Measurements from ENCODE around the gene REC8.

Gene REC8

DNA sequence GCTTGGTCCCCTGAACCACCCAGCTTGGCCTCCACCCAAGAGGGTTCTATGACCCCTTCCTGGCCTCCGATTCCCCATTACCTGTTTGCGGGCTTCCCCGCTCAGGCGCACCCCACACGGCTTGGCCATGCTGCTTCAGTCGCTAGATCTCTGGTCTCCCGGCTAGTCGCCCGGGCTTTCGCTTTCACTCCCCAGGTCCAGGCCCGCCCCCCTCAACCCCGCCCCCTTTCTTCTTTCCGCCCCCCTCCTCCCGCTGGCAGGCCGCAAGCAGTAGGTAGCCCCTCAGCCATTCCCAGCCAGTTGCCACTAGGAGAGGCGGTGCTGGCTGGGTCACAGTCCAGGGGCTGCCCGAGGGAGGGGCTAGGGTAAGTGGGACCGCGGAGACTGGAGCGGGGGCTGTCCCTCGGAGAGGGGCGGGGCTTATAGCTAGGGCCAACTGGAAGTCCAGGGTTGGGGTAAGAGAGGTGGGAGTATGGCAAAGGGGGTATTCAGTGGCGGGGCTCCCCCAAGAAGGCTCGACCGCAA, 25.4 kb upstream of the REC8 start, which contains the start of gene PSME2:
Gene PSME2 (minus strand): TSS at position 158 of the 525 bp plus-strand sequence. CDS start 29 bp downstream, at position 129.
- TF ChIP-seq, protein P1, sequence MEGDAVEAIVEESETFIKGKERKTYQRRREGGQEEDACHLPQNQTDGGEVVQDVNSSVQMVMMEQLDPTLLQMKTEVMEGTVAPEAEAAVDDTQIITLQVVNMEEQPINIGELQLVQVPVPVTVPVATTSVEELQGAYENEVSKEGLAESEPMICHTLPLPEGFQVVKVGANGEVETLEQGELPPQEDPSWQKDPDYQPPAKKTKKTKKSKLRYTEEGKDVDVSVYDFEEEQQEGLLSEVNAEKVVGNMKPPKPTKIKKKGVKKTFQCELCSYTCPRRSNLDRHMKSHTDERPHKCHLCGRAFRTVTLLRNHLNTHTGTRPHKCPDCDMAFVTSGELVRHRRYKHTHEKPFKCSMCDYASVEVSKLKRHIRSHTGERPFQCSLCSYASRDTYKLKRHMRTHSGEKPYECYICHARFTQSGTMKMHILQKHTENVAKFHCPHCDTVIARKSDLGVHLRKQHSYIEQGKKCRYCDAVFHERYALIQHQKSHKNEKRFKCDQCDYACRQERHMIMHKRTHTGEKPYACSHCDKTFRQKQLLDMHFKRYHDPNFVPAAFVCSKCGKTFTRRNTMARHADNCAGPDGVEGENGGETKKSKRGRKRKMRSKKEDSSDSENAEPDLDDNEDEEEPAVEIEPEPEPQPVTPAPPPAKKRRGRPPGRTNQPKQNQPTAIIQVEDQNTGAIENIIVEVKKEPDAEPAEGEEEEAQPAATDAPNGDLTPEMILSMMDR (conservative IDR thresholded peaks at IDR 0.05; ENCODE audit: low read length), result no peak; the same call in 1 of the 2 replicates
- peak; percentile 94 for DNase-seq (ENCODE audit: low read depth)
- peak within 1 kb of the TSS; percentile 97 for H3K4me3 ChIP-seq (ENCODE audit: low read length)

DNA sequence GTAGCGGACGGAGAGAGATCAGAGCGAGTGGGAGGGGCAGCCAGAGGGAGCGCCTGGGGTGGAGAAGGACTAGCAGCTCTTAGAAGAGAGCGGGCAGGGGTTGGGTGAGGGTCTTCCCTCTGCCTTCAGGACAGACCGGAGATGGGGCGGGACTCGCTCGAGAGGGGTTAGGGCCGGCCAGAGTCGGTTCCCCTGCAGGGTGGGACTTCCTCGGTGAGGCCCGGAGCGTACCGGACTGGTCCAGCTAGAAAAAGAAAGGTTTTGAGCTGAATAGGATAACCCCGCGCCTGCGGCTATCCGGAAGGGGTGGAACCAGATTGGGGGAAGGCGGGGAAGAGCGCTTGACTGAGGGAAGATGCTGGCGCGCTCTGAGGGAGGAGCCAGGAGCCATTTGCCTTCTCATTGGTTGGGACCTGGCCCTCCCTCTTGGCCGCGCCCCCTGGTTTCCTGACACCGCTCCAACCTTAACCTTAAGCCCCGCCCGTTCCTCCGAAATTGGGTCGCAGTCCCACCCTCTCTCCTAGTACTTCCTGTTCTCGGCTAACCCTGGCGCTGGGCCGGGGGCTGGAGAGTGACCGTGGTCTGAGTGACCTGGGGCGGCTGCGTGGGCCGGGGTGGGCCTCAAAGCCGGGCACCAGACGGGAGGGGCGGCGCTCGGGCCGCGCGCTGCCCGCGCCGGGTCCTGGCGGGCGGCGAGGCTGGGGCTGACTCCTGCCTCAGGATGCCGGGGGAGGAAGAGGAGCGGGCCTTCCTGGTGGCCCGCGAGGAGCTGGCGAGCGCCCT, 24.7 kb upstream of the REC8 start, which contains the start of gene RNF31:
Gene RNF31 (plus strand): TSS at position 521 of the 783 bp plus-strand sequence. CDS start 201 bp downstream, at position 722.
- TF ChIP-seq, protein P1 (conservative IDR thresholded peaks at IDR 0.05; ENCODE audit: low read length), result no peak
- peak within 1 kb of the TSS; percentile 97 for H3K4me3 ChIP-seq (ENCODE audit: low read length)

DNA sequence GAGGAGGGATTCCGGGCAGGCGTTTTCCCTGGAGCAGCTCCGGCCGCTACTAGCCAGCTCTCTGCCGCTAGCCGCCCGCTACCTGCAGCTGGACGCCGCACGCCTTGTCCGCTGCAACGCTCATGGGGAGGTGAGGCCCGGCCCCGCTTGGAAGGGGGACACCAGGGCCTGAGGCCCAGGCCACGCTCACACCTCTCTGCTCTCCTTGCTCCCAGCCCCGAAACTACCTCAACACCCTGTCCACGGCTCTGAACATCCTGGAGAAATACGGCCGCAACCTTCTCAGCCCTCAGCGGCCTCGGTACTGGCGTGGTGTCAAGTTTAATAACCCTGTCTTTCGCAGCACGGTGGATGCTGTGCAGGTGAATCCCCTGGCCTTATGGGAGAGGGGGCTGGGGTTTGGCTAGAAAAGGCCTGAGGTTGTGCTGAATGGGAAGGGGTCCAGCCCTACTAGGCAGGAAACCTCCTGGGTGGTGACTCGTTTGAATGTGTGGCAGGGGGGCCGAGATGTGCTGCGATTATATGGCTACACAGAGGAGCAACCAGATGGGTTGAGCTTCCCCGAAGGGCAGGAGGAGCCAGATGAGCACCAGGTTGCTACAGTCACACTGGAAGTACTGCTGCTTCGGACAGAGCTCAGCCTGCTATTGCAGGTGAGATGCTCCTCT, 24.0 kb upstream of the REC8 start:
- H3K4me3 ChIP-seq (ENCODE audit: low read length), result peak overlapping the region; percentile 97
- TF ChIP-seq, protein P1 (conservative IDR thresholded peaks at IDR 0.05; ENCODE audit: low read length), result no peak
- no peak for DNase-seq (ENCODE audit: low read depth)

More for the DNA sequence above, 24.7 kb upstream of the REC8 start, which contains the start of gene RNF31:
- peak; percentile 98 for DNase-seq (ENCODE audit: low read depth)

DNA sequence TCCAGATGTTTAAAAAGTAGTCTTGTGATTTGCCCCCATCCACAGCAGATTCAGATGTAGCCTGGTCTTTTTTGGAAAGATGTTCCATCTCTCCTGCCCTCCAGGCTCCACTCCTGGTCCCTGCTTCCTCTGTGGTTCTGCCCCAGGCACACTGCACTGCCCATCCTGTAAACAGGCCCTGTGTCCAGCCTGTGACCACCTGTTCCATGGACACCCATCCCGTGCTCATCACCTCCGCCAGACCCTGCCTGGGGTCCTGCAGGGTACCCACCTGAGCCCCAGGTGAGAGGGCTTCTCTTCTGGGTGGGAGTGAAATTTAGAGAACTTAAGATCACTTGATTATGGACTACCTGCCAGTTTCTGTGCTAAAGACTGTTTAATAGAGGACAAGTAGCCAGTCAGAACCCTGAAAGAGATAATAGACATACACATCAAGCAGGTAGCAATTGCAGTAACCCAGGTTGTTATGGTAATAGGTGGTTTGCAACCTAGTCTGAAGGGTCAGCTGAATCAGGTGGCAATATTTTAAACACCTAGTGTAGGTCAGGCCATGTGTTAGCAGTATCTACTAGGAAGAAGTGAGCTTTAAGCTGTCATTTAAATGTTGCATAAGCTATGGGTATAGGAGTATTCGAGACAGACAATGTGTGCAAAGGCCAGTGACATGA, 22.4 kb upstream of the REC8 start:
- no peak for DNase-seq (ENCODE audit: low read depth)
- H3K4me3 ChIP-seq (ENCODE audit: low read length), result no peak overlapping the region
- TF ChIP-seq, protein P1 (conservative IDR thresholded peaks at IDR 0.05; ENCODE audit: low read length), result no peak

DNA sequence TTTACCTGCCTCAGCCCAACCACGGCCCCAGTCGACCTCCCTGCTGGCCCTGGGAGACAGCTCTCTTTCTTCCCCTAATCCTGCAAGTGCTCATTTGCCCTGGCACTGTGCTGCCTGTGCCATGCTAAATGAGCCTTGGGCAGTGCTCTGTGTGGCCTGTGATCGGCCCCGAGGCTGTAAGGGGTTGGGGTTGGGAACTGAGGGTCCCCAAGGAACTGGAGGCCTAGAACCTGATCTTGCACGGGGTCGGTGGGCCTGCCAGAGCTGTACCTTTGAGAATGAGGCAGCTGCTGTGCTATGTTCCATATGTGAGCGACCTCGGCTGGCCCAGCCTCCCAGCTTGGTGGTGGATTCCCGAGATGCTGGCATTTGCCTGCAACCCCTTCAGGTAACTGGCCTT, 21.8 kb upstream of the REC8 start:
- DNase-seq (ENCODE audit: low read depth), result no peak
- H3K4me3 ChIP-seq (ENCODE audit: low read length), result no peak overlapping the region
- TF ChIP-seq, protein P1 (conservative IDR thresholded peaks at IDR 0.05; ENCODE audit: low read length), result no peak

DNA sequence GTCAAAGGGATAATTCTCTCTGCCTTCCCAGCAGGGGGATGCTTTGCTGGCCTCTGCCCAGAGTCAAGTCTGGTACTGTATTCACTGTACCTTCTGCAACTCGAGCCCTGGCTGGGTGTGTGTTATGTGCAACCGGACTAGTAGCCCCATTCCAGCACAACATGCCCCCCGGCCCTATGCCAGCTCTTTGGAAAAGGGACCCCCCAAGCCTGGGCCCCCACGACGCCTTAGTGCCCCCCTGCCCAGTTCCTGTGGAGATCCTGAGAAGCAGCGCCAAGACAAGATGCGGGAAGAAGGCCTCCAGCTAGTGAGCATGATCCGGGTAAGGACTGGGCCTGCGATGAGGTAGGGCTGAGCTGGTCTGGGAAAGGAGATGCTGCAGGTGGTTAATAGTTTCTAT, 21.3 kb upstream of the REC8 start:
- no peak for DNase-seq (ENCODE audit: low read depth)
- H3K4me3 ChIP-seq (ENCODE audit: low read length), result no peak overlapping the region
- TF ChIP-seq, protein P1 (conservative IDR thresholded peaks at IDR 0.05; ENCODE audit: low read length), result no peak

Data from AG10803 (cell line).